Endothelial cell of umbilical vein (primary cell): ENCODE data around the gene GET4.

Experiments used
- CTCF ChIP-seq, 2 donors: IDR thresholded peaks; 1 replicate in 1 of 2; 2 replicates in 1 of 2; pipeline ENCODE4 v1.5.1; 2011; ENCODE audit warnings: low read length in 2 of 2, mild to moderate bottlenecking in 2 of 2, moderate library complexity in 2 of 2, control low read depth in 1 of 2, inconsistent platforms in 1 of 2, low read depth in 1 of 2; ENCODE audit not compliant: insufficient read depth in 1 of 2; ENCODE audit errors: extremely low read depth in 1 of 2
- EZH2 ChIP-seq: IDR thresholded peaks from 2 replicates; pipeline ENCODE4 v1.6.1; 2012; ENCODE audit warnings: borderline replicate concordance, low read depth, mild to moderate bottlenecking, moderate library complexity, low read length, inconsistent platforms; ENCODE audit not compliant: severe bottlenecking
- JUN ChIP-seq: IDR thresholded peaks from 2 replicates; pipeline ENCODE4 v1.6.1; 2011; ENCODE audit warnings: borderline replicate concordance, low read depth; ENCODE audit not compliant: insufficient read length, insufficient read depth
- MYC ChIP-seq: IDR thresholded peaks from one replicate; pipeline ENCODE4 v1.6.1; 2011; ENCODE audit warnings: mild to moderate bottlenecking, low read depth, low read length
- POLR2A ChIP-seq: IDR thresholded peaks from 2 replicates; pipeline ENCODE4 v1.6.1; 2012; ENCODE audit warnings: low read depth, mild to moderate bottlenecking, control low read depth, low read length
- POLR2AphosphoS5 ChIP-seq: IDR thresholded peaks from 2 replicates; pipeline ENCODE4 v1.6.1; 2012; ENCODE audit warnings: low read depth, mild to moderate bottlenecking, control low read depth, low read length, moderate library complexity; ENCODE audit not compliant: insufficient read depth

GRCh38 chr7:906776-907157, 30.4 kb downstream of the GET4 start:
- TF ChIP-seq POLR2AphosphoS5 (no peak), CTCF (IDR thresholded peaks at IDR 0.05; ENCODE audit: extremely low read depth in 1 of 2, insufficient read depth in 1 of 2, low read depth in 1 of 2, low read length in 2 of 2) (no peak), JUN (no peak), EZH2 (no peak), POLR2A (no peak), MYC (no peak)
